Measurements from ENCODE around the gene ST6GALNAC3. TPM values are rescaled to one million over a fixed set of nuclear protein-coding genes. Genes with fewer than 3 reads are reported as not detected.

ST6GALNAC3 gene
- total RNA-seq, 2 donors from 2014 or later: 0.28 TPM; not detected in 1

GRCh38 chr1:76450229-76450628, 375.7 kb downstream of the ST6GALNAC3 start:
- H3K36me3 Mint-ChIP-seq: no peaks in the 10 kb centered on the region
- DNase-seq (ENCODE audit: low spot score): no peak
- peaks cover 22% of the 10 kb centered on the region for H3K9me3 Mint-ChIP-seq
- no peak overlapping the region for H3K4me3 Mint-ChIP-seq
- no peak for ATAC-seq
- no peak overlapping the region for H3K27ac Mint-ChIP-seq
- H3K4me1 Mint-ChIP-seq (ENCODE audit: low read depth in 2 of 2): no peaks in the 10 kb centered on the region
- H3K27me3 Mint-ChIP-seq: no peaks in the 10 kb centered on the region

- DNase-seq (ENCODE audit: low spot score) (no peak), ATAC-seq (no peak)
- Mint-ChIP-seq H3K4me1 (ENCODE audit: low read depth in 2 of 2) (no peaks in the 10 kb centered on the region), H3K9me3 (peaks cover 3% of the 10 kb centered on the region), H3K27me3 (no peaks in the 10 kb centered on the region), H3K36me3 (no peaks in the 10 kb centered on the region), H3K27ac (no peak overlapping the region), H3K4me3 (no peak overlapping the region)
Observed at GRCh38 chr1:76463278-76463677, 388.7 kb downstream of the ST6GALNAC3 start.

GRCh38 chr1:76463849-76464248, 389.3 kb downstream of the ST6GALNAC3 start:
- H3K27me3 Mint-ChIP-seq: no peaks in the 10 kb centered on the region

GRCh38 chr1:76465030-76465429, 390.5 kb downstream of the ST6GALNAC3 start:
- Mint-ChIP-seq H3K36me3 (no peaks in the 10 kb centered on the region), H3K4me1 (ENCODE audit: low read depth in 2 of 2) (no peaks in the 10 kb centered on the region), H3K4me3 (no peak overlapping the region), H3K27ac (no peak overlapping the region), H3K9me3 (no peaks in the 10 kb centered on the region), H3K27me3 (no peaks in the 10 kb centered on the region)
- ATAC-seq (no peak), DNase-seq (ENCODE audit: low spot score) (no peak)

More at GRCh38 chr1:76463849-76464248, 389.3 kb downstream of the ST6GALNAC3 start:
- DNase-seq (ENCODE audit: low spot score) (no peak), ATAC-seq (no peak)
- Mint-ChIP-seq H3K36me3 (no peaks in the 10 kb centered on the region), H3K9me3 (peaks cover 3% of the 10 kb centered on the region), H3K27ac (no peak overlapping the region), H3K4me1 (ENCODE audit: low read depth in 2 of 2) (no peaks in the 10 kb centered on the region), H3K4me3 (no peak overlapping the region)

- no peaks in the 10 kb centered on the region for H3K27me3 Mint-ChIP-seq
- H3K4me3 Mint-ChIP-seq: no peak overlapping the region
Observed at GRCh38 chr1:76470166-76470565, 395.6 kb downstream of the ST6GALNAC3 start.

GRCh38 chr1:76471536-76471935, 397.0 kb downstream of the ST6GALNAC3 start:
- Mint-ChIP-seq H3K9me3 (peaks cover 10% of the 10 kb centered on the region), H3K4me3 (no peak overlapping the region), H3K4me1 (ENCODE audit: low read depth in 2 of 2) (no peaks in the 10 kb centered on the region)

More at GRCh38 chr1:76470166-76470565, 395.6 kb downstream of the ST6GALNAC3 start:
- ATAC-seq (no peak), DNase-seq (ENCODE audit: low spot score) (no peak)
- no peaks in the 10 kb centered on the region for H3K4me1 Mint-ChIP-seq (ENCODE audit: low read depth in 2 of 2)
- H3K36me3 Mint-ChIP-seq: no peaks in the 10 kb centered on the region
- H3K9me3 Mint-ChIP-seq: peaks cover 10% of the 10 kb centered on the region
- H3K27ac Mint-ChIP-seq: no peak overlapping the region

GRCh38 chr1:76473591-76473990, 399.0 kb downstream of the ST6GALNAC3 start:
- Mint-ChIP-seq H3K4me1 (ENCODE audit: low read depth in 2 of 2) (no peaks in the 10 kb centered on the region), H3K27ac (no peak overlapping the region), H3K36me3 (no peaks in the 10 kb centered on the region), H3K27me3 (no peaks in the 10 kb centered on the region), H3K9me3 (peaks cover 14% of the 10 kb centered on the region), H3K4me3 (no peak overlapping the region)
- ATAC-seq (no peak), DNase-seq (ENCODE audit: low spot score) (no peak)

More at GRCh38 chr1:76471536-76471935, 397.0 kb downstream of the ST6GALNAC3 start:
- no peak for DNase-seq (ENCODE audit: low spot score)
- H3K36me3 Mint-ChIP-seq: no peaks in the 10 kb centered on the region
- H3K27ac Mint-ChIP-seq: no peak overlapping the region
- H3K27me3 Mint-ChIP-seq: no peaks in the 10 kb centered on the region
- no peak for ATAC-seq

- Mint-ChIP-seq H3K36me3 (no peaks in the 10 kb centered on the region), H3K27ac (no peak overlapping the region), H3K4me3 (no peak overlapping the region), H3K4me1 (ENCODE audit: low read depth in 2 of 2) (no peaks in the 10 kb centered on the region), H3K9me3 (peaks cover 14% of the 10 kb centered on the region), H3K27me3 (no peaks in the 10 kb centered on the region)
- DNase-seq (ENCODE audit: low spot score) (no peak), ATAC-seq (no peak)
Observed at GRCh38 chr1:76474922-76475321, 400.4 kb downstream of the ST6GALNAC3 start.

GRCh38 chr1:76477156-76477555, 402.6 kb downstream of the ST6GALNAC3 start:
- Mint-ChIP-seq H3K36me3 (no peaks in the 10 kb centered on the region), H3K4me3 (no peak overlapping the region), H3K9me3 (peaks cover 14% of the 10 kb centered on the region), H3K27me3 (no peaks in the 10 kb centered on the region), H3K4me1 (ENCODE audit: low read depth in 2 of 2) (no peaks in the 10 kb centered on the region), H3K27ac (no peak overlapping the region)
- no peak for ATAC-seq
- DNase-seq (ENCODE audit: low spot score): no peak

- no peak overlapping the region for H3K4me3 Mint-ChIP-seq
- no peak for ATAC-seq
- H3K9me3 Mint-ChIP-seq: peaks cover 12% of the 10 kb centered on the region
- H3K27ac Mint-ChIP-seq: no peak overlapping the region
- H3K27me3 Mint-ChIP-seq: no peaks in the 10 kb centered on the region
- no peak for DNase-seq (ENCODE audit: low spot score)
- H3K36me3 Mint-ChIP-seq: no peaks in the 10 kb centered on the region
- no peaks in the 10 kb centered on the region for H3K4me1 Mint-ChIP-seq (ENCODE audit: low read depth in 2 of 2)
Observed at GRCh38 chr1:76480827-76481226, 406.3 kb downstream of the ST6GALNAC3 start.

- Mint-ChIP-seq H3K27ac (no peak overlapping the region), H3K9me3 (peaks cover 16% of the 10 kb centered on the region), H3K4me3 (no peak overlapping the region), H3K27me3 (no peaks in the 10 kb centered on the region), H3K36me3 (no peaks in the 10 kb centered on the region), H3K4me1 (ENCODE audit: low read depth in 2 of 2) (no peaks in the 10 kb centered on the region)
- ATAC-seq: no peak
- DNase-seq (ENCODE audit: low spot score): no peak
Observed at GRCh38 chr1:76481672-76482071, 407.1 kb downstream of the ST6GALNAC3 start.

GRCh38 chr1:76482272-76482671, 407.7 kb downstream of the ST6GALNAC3 start:
- no peaks in the 10 kb centered on the region for H3K36me3 Mint-ChIP-seq
- ATAC-seq (no peak), DNase-seq (ENCODE audit: low spot score) (no peak)
- no peaks in the 10 kb centered on the region for H3K4me1 Mint-ChIP-seq (ENCODE audit: low read depth in 2 of 2)
- H3K27me3 Mint-ChIP-seq: no peaks in the 10 kb centered on the region
- H3K4me3 Mint-ChIP-seq: no peak overlapping the region
- peaks cover 17% of the 10 kb centered on the region for H3K9me3 Mint-ChIP-seq
- no peak overlapping the region for H3K27ac Mint-ChIP-seq

GRCh38 chr1:76491737-76492136, 417.2 kb downstream of the ST6GALNAC3 start:
- Mint-ChIP-seq H3K4me1 (ENCODE audit: low read depth in 2 of 2) (no peaks in the 10 kb centered on the region), H3K9me3 (peaks cover 9% of the 10 kb centered on the region), H3K27ac (no peak overlapping the region), H3K27me3 (no peaks in the 10 kb centered on the region), H3K36me3 (no peaks in the 10 kb centered on the region), H3K4me3 (no peak overlapping the region)
- no peak for DNase-seq (ENCODE audit: low spot score)
- ATAC-seq: no peak

GRCh38 chr1:76492752-76493430, 418.3 kb downstream of the ST6GALNAC3 start:
- ATAC-seq (no peak), DNase-seq (ENCODE audit: low spot score) (no peak)
- Mint-ChIP-seq H3K27ac (no peak overlapping the region), H3K27me3 (no peaks in the 10 kb centered on the region), H3K4me1 (ENCODE audit: low read depth in 2 of 2) (no peaks in the 10 kb centered on the region), H3K4me3 (no peak overlapping the region), H3K36me3 (no peaks in the 10 kb centered on the region), H3K9me3 (peaks cover 5% of the 10 kb centered on the region)

GRCh38 chr1:76494807-76495206, 420.3 kb downstream of the ST6GALNAC3 start:
- Mint-ChIP-seq H3K9me3 (no peaks in the 10 kb centered on the region), H3K4me3 (no peak overlapping the region), H3K36me3 (no peaks in the 10 kb centered on the region), H3K4me1 (ENCODE audit: low read depth in 2 of 2) (no peaks in the 10 kb centered on the region), H3K27me3 (no peaks in the 10 kb centered on the region), H3K27ac (no peak overlapping the region)
- no peak for ATAC-seq
- no peak for DNase-seq (ENCODE audit: low spot score)
